Neutrophil (primary cell): ENCODE data around the gene RNF126.

Source experiments
- H3K27ac ChIP-seq: fragments of 200-600 bp; sonication (generic); 2 replicates; pipeline ENCODE4 v1.5.1; 2016; ENCODE audit warnings: mild to moderate bottlenecking, moderate library complexity
- H3K27me3 ChIP-seq: fragments of 200-600 bp; sonication (generic); 2 replicates; pipeline ENCODE4 v1.6.0; 2016; ENCODE audit warnings: mild to moderate bottlenecking
- H3K36me3 ChIP-seq: fragments of 200-600 bp; sonication (generic); 2 replicates; pipeline ENCODE4 v1.5.1; 2017
- H3K4me1 ChIP-seq, 2 experiments: fragments of 200-600 bp in 1 of 2; sonication (generic) in 1 of 2; 1 replicate in 1 of 2; 2 replicates in 1 of 2; pipeline versions ENCODE4 v1.5.1 to v1.6.1; 2013 to 2016; ENCODE audit warnings: low read depth in 1 of 2, low read length in 1 of 2, mild to moderate bottlenecking in 1 of 2, moderate library complexity in 1 of 2; ENCODE audit not compliant: control insufficient read depth in 1 of 2, insufficient read depth in 1 of 2
- H3K4me3 ChIP-seq, 2 experiments: fragments of 200-600 bp in 1 of 2; sonication (generic) in 1 of 2; 1 replicate in 1 of 2; 2 replicates in 1 of 2; pipeline ENCODE4 v1.5.1; 2013 to 2016; ENCODE audit warnings: low read depth in 1 of 2, low read length in 1 of 2, mild to moderate bottlenecking in 1 of 2, moderate library complexity in 1 of 2
- H3K9me3 ChIP-seq: fragments of 200-600 bp; sonication (generic); 2 replicates; pipeline ENCODE4 v1.5.1; 2016
- TF ChIP-seq, protein P1 (sequence below): fragments of 200-600 bp; sonication (generic); IDR thresholded peaks from 2 replicates; pipeline ENCODE4 v1.5.1; 2016; ENCODE audit warnings: antibody characterized with exemption

Gene RNF126

DNA sequence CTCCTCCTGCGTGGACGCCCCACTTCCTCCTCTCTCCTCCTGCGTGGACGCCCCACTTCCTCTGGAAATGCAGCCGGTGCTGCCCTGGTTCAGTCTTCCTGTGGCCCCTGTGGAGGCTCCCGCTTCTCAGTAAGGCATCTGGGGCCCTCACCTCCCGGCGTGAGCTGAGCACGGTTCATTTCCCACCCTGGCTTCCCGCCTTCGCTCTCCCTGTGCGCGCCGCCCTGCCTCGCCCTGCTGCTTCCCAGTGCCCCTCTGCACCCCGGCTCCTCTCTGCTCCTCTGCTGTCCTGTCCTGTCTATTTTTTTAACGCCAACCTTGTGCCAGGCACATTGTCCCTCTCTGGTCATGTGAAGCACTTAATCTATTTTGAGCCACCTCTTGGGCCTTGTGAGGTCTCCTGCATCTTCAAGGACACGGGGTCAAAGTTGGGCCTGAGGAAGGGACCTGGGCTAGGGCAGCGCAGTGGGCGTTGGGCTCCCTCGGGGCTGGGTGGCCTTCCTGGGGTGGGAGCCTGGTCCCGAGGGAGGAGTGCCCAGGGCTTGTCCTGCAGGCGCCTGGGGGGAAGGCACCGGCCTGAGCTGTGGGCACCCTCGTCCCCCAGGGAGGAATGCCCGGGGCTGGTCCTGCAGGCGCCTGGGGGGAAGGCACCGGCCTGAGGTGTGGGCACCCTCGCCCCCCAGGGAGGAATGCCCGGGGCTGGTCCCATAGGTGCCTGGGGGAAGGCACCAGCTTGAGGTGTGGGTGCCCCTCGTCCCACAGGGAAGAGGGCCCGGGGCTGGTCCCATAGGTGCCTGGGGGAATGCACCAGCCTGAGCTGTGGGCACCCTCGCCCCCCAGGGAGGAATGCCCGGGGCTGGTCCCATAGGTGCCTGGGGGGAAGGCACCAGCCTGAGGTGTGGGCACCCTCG, 60.4 kb downstream of the RNF126 start:
- H3K4me1 ChIP-seq, result no peaks in the 10 kb centered on the region
- H3K36me3 ChIP-seq, result no peaks in the 10 kb centered on the region
- no peak overlapping the region for H3K27ac ChIP-seq
- H3K27me3 ChIP-seq, result no peaks in the 10 kb centered on the region
- TF ChIP-seq, protein P1, sequence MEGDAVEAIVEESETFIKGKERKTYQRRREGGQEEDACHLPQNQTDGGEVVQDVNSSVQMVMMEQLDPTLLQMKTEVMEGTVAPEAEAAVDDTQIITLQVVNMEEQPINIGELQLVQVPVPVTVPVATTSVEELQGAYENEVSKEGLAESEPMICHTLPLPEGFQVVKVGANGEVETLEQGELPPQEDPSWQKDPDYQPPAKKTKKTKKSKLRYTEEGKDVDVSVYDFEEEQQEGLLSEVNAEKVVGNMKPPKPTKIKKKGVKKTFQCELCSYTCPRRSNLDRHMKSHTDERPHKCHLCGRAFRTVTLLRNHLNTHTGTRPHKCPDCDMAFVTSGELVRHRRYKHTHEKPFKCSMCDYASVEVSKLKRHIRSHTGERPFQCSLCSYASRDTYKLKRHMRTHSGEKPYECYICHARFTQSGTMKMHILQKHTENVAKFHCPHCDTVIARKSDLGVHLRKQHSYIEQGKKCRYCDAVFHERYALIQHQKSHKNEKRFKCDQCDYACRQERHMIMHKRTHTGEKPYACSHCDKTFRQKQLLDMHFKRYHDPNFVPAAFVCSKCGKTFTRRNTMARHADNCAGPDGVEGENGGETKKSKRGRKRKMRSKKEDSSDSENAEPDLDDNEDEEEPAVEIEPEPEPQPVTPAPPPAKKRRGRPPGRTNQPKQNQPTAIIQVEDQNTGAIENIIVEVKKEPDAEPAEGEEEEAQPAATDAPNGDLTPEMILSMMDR, result no peak
- H3K9me3 ChIP-seq, result no peaks in the 10 kb centered on the region
- H3K4me3 ChIP-seq, result no peak overlapping the region

DNA sequence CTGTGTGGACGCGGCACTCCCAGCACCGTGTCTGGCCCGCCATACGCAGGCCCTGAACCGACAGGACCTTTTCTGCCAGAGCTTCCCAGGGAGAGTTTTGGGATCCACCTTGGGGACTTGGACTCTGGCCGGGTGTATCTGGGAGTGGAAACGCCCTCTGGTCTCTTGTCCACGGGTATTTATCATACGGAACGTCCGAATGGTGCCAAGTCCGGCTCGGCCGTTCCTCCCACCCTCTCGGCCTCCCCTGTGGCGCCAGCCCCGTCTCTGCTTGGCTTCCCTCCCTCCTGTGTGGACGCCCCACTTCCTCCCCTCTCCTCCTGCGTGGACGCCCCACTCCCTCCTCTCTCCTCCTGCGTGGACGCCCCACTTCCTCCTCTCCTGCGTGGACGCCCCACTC, 61.2 kb downstream of the RNF126 start:
- Histone ChIP-seq H3K27me3 (peaks cover 4% of the 10 kb centered on the region), H3K4me1 (no peaks in the 10 kb centered on the region), H3K4me3 (no peak overlapping the region), H3K36me3 (no peaks in the 10 kb centered on the region), H3K9me3 (no peaks in the 10 kb centered on the region), H3K27ac (no peak overlapping the region)
- TF ChIP-seq, protein P1, result no peak

DNA sequence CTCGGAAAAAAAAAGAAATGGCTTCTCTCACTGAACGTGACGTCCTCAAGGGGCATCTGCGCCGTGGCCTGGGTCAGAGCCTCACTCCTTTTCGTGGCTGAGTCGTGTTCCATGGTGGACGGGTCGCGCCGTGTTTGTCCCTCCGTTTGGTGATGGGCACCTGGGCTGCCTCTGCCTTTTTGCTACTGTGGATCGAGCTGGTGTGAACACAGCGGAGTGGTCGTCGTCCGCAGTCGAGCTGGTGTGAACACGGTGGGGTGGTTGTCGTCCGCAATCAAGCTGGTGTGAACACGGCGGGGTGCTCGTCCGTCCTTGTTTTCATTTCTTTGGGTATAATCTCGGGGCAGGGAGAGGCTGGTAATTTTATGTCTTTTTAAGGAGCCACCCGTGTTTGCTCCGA, 61.7 kb downstream of the RNF126 start:
- H3K4me1 ChIP-seq, result no peaks in the 10 kb centered on the region
- no peak overlapping the region for H3K4me3 ChIP-seq
- H3K27me3 ChIP-seq, result peaks cover 9% of the 10 kb centered on the region
- H3K36me3 ChIP-seq, result no peaks in the 10 kb centered on the region
- TF ChIP-seq, protein P1, result no peak
- H3K9me3 ChIP-seq, result no peaks in the 10 kb centered on the region
- H3K27ac ChIP-seq, result no peak overlapping the region
